Measurements from ENCODE around the gene SRGAP3.

Gene SRGAP3

DNA sequence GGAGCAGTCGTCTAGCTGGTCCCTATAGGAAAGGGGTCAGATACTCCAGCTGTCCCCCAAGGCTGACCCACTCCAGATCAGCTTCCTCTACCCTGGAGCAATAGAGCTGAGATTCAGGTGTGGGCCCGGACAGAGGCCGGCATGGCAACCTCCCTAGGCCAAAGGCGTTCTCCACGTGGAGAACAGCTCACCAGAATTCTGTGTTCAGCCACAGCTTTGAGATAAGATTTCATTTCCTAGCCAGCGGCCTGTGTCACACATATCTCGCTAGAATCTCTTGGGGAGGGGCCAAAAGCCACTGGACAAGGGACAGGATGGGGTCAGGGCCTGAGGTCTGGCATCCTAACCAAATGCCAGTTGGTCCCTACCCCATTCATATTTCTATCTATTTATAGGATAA is 20.1 kb downstream of the SRGAP3 start:
- no peak for DNase-seq (ENCODE audit: extremely low read depth in 1 of 2, low read depth in 1 of 2)

DNA sequence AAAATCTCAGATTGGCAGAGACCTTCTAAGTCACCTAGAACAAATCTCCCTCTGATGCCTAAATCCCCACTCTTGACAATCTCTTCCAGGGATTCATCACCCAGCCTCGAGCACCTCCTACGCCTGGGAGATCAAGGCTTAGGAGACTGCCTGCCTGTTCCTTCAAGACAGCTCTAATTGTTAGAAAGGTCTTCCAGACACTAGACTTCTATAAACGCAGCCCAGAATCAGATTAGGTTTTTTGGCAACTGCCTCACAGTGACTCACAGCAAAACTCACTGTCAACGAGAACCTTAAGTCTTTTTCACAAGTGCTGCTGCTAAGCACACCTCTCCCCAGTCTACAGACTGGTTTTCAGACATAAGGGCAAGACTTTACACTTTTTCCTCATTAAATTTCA is 23.1 kb downstream of the SRGAP3 start:
- DNase-seq (ENCODE audit: extremely low read depth in 1 of 2, low read depth in 1 of 2), result no peak

DNA sequence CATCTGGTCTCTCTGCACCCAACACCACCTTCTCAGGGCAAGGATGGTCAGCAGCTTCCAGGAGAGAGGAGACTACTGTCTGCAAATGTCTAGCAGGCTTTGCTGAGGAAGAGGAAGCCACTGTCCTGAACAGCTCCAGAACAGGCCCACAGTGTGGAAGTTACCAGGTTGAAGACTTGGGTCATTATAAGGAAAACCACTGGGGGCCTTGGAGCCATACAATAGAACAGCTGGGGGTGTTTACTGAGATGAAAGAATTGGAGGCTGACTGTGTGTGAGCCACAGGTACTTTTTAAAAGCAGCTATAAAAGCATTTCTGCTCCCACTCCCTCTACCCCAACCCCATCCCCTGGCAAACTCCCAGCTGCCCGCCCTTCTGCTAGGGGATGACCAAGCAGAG is 24.2 kb downstream of the SRGAP3 start:
- no peak for DNase-seq (ENCODE audit: extremely low read depth in 1 of 2, low read depth in 1 of 2)

DNA sequence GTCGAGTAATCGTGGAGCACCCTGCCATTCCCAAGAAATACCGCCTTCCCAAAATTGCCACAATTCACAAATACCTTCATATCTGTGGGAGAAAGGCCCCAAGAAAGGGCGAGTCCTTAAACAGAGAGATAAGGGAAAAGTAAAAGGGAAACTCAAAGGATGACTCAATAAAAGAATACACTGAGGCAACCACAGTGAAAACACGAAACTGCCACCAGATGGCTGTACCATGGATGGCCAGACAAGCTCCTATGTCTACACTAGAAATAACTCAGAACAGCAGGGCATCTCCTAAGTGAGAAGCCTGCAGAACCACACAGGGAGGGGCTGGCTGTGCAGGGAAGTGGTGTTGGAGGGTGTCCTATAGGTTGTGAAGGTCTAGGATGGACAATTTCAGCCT is 25.0 kb downstream of the SRGAP3 start:
- DNase-seq (ENCODE audit: extremely low read depth in 1 of 2, low read depth in 1 of 2), result no peak

DNA sequence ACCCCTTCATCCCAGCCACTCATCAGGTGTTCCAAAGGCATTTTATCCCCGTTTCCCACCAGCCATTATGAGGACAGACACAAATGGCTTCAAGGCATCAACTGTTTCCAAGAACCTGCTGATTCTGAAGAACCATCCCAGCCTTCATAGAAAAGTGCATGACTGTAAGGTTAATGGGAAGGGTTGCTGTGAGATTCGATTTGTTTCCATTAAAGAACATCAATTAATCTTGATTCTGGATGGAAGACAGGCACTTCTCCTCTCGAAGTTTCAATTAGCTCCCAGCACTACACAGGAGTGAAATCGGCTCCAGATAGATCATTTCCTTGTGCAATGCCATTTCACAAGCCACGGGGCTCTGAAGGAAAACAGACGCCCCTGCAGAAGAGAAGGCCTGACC is 25.8 kb downstream of the SRGAP3 start:
- DNase-seq (ENCODE audit: extremely low read depth in 1 of 2, low read depth in 1 of 2), result no peak

DNA sequence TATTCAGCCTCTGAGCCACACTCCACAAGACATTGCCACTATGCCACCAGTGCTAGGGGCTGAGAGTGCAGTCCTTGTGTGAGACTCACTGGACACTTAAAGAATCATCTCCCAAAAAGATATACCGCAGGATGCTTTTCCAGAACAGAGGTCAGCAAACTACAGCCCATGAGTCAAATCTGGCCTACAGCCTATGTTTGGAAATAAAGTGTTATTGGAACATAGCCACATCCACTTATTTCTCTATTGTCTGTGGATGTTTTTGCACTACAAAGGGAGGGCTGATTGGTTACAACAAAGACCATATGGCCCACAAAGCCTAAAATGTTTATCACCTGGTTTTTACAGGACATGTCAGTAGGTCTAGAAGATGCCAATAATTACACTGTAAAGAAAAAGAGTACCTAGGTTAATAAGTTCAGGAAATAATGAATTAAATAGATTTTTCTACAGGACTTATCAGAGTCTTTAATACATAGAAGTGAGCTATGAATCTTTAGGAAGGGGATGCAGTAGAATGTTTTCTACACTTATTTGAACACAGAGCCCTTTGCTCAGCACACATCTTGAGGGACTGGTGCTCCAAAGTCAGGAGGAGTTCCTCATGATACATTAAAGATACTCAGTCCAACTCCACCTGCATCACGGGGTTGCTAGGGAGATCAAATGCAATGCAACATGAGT is 26.3 kb downstream of the SRGAP3 start:
- DNase-seq (ENCODE audit: extremely low read depth in 1 of 2, low read depth in 1 of 2), result no peak

DNA sequence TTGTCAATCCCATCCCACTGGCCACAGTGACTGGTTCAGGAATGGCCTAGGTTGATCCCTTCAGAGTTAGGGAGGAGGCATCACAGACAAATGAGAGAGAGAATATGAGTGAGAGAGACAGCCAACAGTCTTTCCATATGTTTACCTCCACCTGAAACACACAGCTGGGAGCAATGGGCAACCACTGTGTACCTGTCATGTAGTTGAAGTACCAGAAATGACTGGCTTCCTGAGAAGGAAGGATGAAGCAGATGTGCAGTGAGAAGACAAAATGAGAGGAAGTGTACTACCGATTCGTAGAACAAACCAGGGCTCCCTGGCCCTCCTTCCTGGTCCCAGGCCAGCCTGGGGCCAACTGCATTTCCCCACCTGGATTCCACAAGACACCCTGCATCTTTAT is 27.4 kb downstream of the SRGAP3 start:
- DNase-seq (ENCODE audit: extremely low read depth in 1 of 2, low read depth in 1 of 2), result no peak

DNA sequence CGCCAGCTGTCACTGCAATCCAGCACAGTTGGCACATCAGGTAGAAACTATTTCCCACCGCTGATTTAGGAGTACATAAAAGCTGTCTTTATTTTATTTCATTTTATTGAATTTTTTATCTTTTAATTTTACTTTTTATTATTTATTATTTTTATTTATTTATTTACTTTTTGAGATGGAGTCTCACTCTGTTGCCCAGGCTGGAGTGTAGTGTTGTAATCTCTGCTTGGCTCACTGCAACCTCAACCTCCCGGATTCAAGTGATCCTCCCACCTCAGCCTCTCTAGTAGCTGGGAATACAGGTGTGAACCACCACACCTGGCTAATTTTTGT is 31.0 kb downstream of the SRGAP3 start:
- DNase-seq (ENCODE audit: extremely low read depth in 1 of 2, low read depth in 1 of 2), result no peak

DNA sequence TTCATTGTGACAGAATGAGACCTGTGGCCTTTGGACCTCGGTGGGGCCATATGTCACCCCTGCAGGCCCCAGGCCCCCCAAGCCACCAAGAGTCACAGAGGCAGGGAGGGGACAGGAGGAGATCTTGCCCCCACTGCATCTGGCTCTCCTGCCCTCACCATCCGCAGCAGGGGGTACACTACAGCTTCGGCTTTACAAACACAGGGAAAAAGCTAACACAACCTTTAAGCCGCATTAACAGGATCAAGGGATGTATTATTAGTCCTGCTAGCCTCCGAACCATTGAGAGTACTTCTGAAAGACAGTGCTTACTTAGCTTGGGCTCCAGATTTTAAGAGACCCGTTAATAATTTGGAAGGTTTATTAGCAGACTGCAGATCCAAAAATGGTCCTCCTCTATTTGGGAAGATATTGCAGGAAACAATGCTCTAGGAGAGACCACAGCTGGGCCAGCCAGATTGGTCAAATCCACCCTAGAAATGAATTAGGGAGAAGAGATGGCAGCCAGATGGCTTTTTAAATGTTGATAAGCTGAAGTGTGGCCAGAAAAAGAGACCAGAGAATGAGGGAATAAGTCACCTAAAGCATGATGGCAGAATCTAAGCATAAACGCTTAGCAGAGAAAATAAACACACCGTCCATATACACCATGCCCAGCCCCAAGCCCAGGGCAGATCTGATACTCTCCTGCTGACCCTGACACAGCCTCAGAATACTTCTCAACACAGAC is 31.5 kb downstream of the SRGAP3 start:
- DNase-seq (ENCODE audit: extremely low read depth in 1 of 2, low read depth in 1 of 2), result no peak

DNA sequence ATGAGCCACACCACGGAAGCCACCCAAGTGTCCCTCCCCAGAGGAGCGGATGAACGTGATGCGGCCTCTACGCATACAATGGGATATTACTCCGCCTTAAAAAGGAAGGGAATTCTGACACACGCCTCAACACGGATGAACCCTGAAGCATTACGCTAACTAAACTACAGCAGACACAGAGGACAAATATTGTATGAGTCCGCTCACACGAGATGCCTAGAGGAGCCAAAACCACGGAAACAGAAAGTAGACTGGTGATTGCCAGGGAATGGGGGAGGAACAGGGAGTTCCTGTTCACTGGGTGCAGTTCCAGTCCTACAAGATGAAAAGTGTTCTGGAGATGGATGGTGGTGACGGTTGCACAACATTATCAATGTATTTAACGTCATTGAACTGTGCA is 32.7 kb downstream of the SRGAP3 start:
- DNase-seq (ENCODE audit: extremely low read depth in 1 of 2, low read depth in 1 of 2), result no peak

DNA sequence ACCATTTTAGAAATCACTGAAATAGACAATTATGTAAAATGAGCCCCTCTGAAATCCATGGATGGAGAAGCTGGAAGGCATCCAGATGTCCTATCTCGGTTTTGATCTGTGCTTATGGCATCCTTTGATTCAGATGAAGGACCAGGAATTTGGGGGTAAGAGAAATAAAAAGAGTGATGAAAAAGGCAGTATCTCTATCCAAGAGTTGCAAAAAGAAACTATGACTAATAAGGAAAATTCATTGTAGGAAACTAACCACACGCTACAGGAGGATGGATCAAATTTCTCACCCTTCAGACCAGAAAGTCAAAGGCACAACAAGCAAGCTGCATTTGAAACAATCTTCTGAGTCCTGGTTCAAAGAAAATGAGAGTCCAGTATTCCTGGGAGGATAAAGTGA is 34.8 kb downstream of the SRGAP3 start:
- no peak for DNase-seq (ENCODE audit: extremely low read depth in 1 of 2, low read depth in 1 of 2)

DNA sequence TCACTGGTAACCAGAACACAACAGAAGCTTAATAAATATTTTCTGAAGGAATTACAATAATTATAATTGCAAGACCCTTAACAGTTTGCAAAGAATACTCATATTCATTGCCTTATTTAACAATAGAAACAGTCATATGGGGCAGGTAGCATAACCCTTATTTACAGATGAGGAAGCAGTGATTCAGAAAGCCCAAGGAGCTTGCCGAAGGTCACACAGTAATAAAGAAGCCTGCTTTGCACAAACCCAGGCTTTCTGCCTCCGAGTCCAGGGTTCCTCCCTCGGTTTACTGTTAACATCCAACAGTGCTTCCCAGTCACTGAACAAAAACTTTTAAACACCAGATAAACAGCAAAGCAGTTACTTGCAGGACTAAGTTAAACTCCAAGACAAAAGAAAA is 35.3 kb downstream of the SRGAP3 start:
- no peak for DNase-seq (ENCODE audit: extremely low read depth in 1 of 2, low read depth in 1 of 2)

DNA sequence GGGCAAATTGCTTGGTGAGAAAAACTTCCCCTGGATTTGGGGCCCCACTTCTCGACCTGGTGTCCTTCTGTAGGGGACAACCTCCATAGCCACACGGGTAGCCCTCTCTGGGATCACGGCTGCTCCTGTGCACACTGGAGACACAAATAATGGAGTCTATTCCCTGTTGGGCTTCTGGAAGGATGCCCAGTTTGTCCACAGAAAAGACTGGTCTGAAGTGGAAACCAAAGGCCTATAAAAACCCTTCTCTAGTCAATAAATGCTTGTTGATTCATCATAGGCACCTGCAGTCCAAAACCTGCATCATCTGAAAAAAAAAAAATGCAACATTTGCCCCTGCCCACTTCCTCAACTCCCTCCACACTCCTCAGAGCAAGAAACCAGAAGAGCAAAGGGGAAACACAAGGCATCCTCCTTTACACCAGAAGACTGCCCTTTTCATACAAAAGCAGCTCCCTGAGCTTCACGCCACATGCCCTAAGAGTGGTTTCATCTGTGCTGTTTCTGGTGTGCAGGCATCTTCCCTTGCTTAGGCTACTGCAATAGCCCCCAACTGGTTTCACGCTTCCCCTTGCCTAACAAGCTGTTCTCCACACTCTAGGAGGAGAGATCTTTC is 36.3 kb downstream of the SRGAP3 start:
- DNase-seq (ENCODE audit: extremely low read depth in 1 of 2, low read depth in 1 of 2), result no peak

DNA sequence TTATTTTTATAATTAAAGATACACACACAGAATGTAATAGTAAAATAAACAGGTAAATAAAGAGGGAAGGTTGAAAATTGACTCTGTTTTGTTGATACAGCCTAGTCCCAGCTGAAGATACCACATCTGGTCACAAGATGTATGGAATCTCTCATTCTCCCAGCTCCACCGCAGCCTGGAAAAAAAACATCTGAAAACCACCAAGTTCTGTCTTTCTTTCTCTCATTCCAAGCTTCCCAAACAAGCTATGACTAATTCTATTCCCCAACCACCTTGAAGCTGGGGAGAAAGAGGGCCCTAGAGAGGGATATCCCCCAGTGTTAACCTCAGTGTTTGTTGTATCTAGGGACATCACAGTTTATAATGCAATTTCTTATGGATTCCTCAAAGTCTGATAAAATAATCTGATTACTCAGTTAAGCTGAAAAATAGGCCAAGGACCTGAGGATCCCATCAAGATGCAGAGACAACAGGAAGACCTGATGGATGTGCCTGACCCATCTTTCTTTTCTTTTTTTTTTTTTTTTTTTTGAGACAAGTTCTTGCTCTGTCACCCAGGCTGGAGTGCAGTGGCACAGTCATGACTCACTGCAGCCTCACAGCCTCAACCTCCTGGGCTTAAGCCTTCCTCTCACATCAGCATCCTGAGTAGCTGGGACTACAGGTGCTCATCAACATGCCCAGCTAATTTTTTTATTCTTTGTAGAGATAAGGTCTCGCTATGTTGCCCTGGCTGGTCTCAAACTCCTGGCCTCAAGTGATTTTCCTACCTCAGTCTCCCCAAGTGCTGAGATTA is 38.1 kb downstream of the SRGAP3 start:
- DNase-seq (ENCODE audit: extremely low read depth in 1 of 2, low read depth in 1 of 2), result no peak

DNA sequence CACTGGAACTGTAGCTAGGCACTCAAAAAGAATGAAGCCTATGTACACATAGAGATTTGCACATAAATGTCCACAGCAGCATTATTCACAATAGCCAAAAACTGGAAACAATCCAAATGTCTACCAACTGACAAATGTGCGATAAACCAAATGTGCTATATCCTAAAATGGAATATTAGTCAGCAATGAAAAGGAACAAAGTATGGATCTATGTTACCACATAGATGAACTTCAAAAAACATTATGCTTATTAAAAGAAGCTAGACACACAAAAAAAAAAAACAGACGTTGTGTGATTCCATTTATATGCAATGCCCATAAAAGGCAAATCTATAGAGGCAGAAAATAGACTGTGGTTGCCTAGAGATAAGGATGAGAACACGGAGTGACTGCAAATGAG is 39.7 kb downstream of the SRGAP3 start:
- no peak for DNase-seq (ENCODE audit: extremely low read depth in 1 of 2, low read depth in 1 of 2)

DNA sequence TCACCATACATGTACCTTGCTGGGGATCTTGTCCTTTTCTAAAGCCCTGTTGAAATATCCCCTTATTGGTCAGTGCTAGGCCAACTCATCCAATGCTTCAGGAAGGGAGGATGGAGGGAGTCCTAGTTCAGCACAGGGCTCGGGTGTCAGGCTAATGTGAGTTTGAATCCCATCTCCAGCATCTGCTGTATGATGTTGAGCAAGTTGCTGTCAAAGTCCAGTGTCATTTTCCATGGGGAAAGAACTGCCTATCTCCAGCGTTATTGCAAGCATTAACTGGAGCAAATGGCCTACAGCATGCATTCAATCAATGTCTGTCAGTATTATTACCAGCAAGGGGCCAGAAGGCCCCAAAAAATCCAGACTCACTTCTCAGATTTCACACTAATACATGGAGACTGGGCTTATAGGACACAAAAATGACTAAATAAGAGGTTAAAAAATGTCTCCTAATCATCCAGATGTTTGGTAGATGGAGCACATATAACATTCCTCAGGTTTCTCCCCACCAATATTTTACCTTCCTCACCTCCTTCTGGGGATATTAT is 40.8 kb downstream of the SRGAP3 start:
- no peak for DNase-seq (ENCODE audit: extremely low read depth in 1 of 2, low read depth in 1 of 2)

DNA sequence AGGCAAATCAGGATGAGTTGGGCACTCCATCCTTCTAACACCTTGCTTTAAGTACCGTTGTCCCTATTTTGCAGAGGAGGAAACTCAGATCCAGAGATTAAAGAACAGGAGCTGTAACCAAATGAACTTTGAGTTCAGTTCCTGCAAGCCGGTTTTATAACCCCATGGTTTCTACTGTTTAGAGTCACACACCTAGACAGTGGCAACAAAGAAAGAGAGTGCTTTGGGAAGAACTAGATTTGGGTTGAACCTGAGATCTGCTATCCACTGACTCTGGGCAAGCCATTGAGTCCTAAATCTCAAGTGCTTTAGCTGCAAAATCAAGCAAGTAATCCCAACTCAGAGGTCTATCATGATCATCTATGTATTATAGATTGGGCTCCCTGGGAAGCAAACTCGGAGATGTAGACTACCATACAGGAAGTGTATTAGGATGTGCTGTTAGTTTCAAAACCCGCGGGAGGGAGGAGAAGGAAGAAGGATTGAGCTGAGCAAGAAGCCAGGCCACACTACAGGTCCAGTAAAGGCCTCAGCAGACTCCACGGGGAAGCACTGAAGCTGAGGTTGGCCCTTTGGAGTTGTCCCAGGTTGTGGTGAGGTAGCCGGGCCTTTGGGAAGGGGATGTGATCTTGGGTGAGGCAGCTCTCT is 42.2 kb downstream of the SRGAP3 start:
- no peak for DNase-seq (ENCODE audit: extremely low read depth in 1 of 2, low read depth in 1 of 2)

DNA sequence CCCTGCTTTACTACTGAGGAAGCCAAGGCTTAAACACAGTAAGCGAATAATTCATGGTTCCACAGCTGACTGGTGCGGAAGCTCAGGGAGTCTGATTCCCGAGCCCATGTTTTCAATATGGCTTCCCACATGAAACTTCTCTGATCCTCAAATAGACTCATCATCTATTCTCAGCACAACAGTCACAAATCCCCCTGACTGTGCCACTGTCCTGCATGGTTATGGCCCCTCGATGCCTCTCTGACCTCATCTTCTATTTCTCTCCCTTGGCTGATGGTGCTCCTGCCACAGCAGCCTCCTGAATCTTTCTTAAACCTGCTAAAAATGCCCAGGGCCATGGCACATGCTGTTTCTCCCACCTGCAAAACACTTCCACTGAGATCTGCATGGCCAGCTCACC is 43.2 kb downstream of the SRGAP3 start:
- DNase-seq (ENCODE audit: extremely low read depth in 1 of 2, low read depth in 1 of 2), result no peak

DNA sequence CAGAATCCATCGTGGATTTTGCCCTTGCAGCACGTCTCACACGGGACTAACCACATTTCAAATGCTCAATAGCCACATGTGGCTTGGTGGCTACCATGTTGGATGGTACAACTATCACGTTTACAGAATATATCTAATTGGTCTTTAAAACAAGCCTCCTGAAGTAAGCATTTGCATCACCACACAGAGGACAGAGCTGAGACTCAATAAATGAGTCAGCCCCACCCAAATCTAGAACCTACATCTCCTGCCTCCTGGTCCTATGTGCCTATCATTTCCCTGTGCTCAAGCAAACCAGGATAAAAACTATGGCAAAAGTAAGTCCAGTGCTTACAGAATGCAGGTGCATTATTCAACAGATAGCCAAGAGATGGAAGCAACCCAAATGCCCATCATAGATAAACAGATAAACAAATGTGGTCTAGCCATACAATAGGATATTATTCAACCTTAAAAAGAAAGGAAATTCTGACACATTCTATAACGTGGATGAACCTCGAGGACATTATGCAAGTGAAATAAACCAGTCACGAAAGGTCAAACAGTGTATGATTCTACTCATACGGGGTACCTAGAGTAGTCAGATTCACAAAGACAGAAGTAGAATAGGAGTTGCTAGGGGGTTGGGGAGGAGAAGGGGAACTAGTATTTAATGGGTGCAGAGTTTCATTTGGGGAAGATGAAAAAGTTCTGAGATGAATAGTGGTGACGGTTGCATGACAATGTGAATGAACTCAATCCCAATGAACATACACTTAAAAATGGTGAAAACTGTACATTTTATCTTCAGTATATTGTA is 43.9 kb downstream of the SRGAP3 start:
- DNase-seq (ENCODE audit: extremely low read depth in 1 of 2, low read depth in 1 of 2), result no peak
